ENCODE results near the gene ST8SIA2.

- TF ChIP-seq POLR2AphosphoS5 (IDR thresholded peaks at IDR 0.05; ENCODE audit: borderline replicate concordance, low read depth, low read length), result no peak
- no peak for TF ChIP-seq EZH2 (IDR thresholded peaks at IDR 0.05)
- no peak for TF ChIP-seq FOXP2 (optimal IDR thresholded peaks at IDR 0.05; ENCODE audit: control extremely low read depth, extremely low read length, insufficient read depth)
These were observed 61.6 kb downstream of the ST8SIA2 start for GRCh38 chr15:92455271-92455670.

Measured in SK-N-MC (cell line).